ENCODE results near the gene POTEB.
"Not testable (repeated sequence)": the region's sequence is repeated elsewhere in the genome, so short reads cannot be mapped to it uniquely, and the experiment has no call there.

The POTEB gene

DNA sequence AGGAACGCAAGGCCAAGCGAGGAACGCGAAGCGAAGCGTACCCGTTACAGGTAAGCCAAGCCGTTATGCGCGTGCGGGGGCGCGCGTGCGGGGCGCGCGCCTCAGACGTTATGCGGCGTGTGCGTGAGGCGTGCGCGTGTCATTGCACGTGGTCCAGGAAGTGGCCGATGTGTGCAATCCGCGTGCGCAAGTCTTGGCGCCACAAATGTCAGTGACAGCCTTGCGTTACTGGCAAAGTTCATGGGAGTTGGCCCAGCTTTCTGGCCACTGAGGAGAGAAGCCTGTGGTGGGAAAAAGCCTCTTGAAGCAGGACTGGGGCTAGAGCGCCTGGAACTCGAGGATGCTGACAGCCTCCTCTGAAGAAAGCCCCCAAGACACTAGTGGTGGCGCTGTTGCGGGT lies at the start of gene POTEB:
POTEB (minus strand) TSS at position 101 of the 400 bp plus-strand sequence. CDS start 489 bp downstream, outside the sequence.
- not testable (repeated sequence) for DNase-seq

DNA sequence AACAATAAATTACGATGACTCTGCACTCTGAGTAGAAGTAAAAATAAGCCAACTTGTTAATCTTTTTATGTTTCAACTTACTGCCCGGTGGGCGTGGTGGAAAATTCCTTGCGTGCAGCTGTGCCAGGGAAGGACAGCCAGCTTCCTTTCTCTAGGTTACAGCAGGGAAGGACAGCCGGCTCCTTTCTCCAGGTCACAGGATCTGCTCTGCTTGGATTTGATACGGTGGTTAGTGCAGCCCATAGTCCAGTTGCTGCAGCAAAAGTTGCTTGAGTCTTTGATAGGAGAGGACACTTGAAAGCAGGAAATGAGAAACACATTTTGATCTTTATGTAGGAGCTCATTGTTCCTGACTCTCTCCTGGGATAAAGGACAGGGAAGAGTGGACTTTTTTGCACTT lies 13.4 kb upstream of the POTEB start:
- DNase-seq: not testable (repeated sequence)

DNA sequence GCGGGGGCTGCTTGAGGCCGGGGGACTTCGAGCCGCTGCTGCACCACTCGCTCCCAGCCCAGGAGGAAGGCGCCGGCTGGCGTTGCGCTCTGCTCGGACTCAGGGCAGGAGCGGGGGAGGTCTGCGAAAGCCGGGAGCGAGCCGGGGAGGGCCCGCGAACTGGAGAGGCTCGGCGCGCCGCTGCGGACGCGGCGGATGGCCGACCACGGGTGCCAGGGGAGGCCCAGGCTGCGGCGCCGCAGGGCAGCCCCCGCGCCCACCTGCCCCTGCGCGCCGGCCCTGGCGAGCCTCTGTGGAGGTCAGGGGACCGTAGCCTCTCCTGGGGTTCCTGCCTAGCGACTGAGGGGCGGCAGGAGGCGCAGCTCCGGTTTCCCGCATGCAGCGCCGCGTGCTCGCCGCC lies 12.0 kb upstream of the POTEB start:
- DNase-seq: not testable (repeated sequence)

DNA sequence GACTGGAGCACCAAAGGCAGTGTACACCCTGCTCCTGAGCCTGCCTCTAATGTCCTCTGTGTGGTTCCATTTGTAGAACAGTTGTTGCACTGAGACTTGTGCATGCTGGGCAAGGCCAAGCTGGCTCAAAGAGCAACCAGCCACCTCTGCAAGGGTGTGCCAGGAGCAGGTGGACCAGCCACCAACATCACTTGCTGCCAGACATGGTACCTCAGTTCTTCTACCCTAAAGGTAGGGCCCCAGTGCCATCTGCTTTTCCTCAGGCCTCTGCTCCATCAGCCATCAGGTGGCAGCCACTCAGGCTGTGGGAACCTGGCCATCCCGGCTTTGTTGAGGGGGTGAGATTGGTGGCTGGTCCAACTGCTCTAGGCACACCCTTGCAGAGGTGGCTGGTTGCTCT lies 38.7 kb downstream of the POTEB start:
- not testable (repeated sequence) for DNase-seq

Data from NCI-H82 (cell line).